ENCODE data around the gene PUS1. TPM values are rescaled to one million over a fixed set of nuclear protein-coding genes. Genes with fewer than 3 reads are reported as not detected.

PUS1 gene
- total and polyA plus RNA-seq, 9 of the 15 experiments (the other 6 are each of a cell fraction or from before 2014, with no cell fraction given), result 1.9 to 90.8 (median 30.0) TPM

DNA sequence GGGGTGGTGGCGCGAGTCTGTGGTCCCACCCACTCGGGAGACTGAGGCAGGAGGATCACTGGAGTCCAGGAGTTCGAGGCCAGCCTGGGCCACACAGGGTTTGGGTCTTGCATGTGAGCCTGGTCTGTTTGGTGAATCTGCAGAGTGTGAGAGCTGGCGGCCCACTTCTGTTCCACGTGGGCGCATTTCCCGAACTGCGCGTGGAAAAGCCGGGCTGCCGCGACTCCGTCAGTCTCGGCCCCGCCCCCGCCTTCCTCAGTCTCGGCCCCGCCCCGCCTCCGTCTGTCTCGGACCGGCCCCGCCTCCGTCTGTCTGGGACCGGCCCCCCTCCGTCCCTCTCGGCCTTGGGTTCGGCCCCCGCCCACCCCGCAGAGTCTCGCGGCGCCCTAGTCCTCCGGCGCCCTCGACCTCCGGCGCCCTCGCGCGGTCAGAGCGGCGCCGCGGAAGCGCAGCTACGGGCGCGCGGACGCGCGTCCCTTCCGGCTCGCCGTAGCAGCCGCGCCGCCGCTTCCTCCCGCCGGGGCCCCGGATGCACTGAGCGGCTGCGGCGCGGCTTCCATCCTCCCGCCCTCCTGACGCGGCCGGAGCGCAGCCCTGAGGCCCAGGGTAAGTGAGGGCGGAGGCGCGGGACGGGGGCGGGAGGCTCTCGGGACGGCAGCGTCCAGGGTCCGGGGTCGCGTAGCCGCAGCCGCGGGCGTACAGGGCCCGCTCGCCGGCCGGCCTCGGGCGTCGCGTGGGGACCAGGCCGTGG lies 20.5 kb downstream of the PUS1 start, which contains the start of gene EP400 (continued):
- TF ChIP-seq PTTG1 (tag; IDR thresholded peaks at IDR 0.05; ENCODE audit: low read depth) (no peak), ZFP36 (IDR thresholded peaks at IDR 0.05; ENCODE audit: low read depth, low read length, partially characterized antibody) (no peak), E2F3 (CRISPR knock-in tag; IDR thresholded peaks at IDR 0.05) (peak; percentile 89), EZH2 (IDR thresholded peaks at IDR 0.05; ENCODE audit: borderline replicate concordance, low read depth, low read length) (no peak), BHLHE40 (IDR thresholded peaks at IDR 0.05; ENCODE audit: low read length) (0 out of 2 replicates have a peak, but pooled peaks have one; percentile 1), NFIX (CRISPR knock-in tag; IDR thresholded peaks at IDR 0.05; ENCODE audit: low read depth) (no peak), ZBTB17 (CRISPR knock-in tag; IDR thresholded peaks at IDR 0.05) (no peak), TRIM28 (IDR thresholded peaks at IDR 0.05) (no peak), MYNN (IDR thresholded peaks at IDR 0.05) (no peak), MYNN (CRISPR knock-in tag; IDR thresholded peaks at IDR 0.05) (no peak), NEUROD1 (IDR thresholded peaks at IDR 0.05; ENCODE audit: borderline replicate concordance, low read depth, low read length, partially characterized antibody) (no peak), NFATC3 (IDR thresholded peaks at IDR 0.05) (no peak), KDM5B (IDR thresholded peaks at IDR 0.05; ENCODE audit: insufficient replicate concordance, low read depth, low read length) (peak; percentile 44), PHF8 (IDR thresholded peaks at IDR 0.05; ENCODE audit: borderline replicate concordance, low read length) (peak; percentile 92; the same call in 1 of the 2 replicates), ZNF507 (tag; conservative IDR thresholded peaks at IDR 0.05) (no peak), MTA1 (IDR thresholded peaks at IDR 0.05; ENCODE audit: borderline replicate concordance) (no peak), MAFG (tag; conservative IDR thresholded peaks at IDR 0.05) (no peak), CBX2 (IDR thresholded peaks at IDR 0.05; ENCODE audit: insufficient read depth, low read length, poor library complexity, severe bottlenecking) (no peak), POLR2B (IDR thresholded peaks at IDR 0.05; ENCODE audit: low read depth, partially characterized antibody) (no peak), EHMT2 (IDR thresholded peaks at IDR 0.05) (no peak)
- TF ChIP-seq, protein P1, sequence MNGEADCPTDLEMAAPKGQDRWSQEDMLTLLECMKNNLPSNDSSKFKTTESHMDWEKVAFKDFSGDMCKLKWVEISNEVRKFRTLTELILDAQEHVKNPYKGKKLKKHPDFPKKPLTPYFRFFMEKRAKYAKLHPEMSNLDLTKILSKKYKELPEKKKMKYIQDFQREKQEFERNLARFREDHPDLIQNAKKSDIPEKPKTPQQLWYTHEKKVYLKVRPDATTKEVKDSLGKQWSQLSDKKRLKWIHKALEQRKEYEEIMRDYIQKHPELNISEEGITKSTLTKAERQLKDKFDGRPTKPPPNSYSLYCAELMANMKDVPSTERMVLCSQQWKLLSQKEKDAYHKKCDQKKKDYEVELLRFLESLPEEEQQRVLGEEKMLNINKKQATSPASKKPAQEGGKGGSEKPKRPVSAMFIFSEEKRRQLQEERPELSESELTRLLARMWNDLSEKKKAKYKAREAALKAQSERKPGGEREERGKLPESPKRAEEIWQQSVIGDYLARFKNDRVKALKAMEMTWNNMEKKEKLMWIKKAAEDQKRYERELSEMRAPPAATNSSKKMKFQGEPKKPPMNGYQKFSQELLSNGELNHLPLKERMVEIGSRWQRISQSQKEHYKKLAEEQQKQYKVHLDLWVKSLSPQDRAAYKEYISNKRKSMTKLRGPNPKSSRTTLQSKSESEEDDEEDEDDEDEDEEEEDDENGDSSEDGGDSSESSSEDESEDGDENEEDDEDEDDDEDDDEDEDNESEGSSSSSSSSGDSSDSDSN (IDR thresholded peaks at IDR 0.05; ENCODE audit: borderline replicate concordance in 1 of 2, low read depth in 2 of 2, low read length in 2 of 2), result peak; percentile 52 to 60; a peak in 2 of 4 replicates
- TF ChIP-seq, protein P2, sequence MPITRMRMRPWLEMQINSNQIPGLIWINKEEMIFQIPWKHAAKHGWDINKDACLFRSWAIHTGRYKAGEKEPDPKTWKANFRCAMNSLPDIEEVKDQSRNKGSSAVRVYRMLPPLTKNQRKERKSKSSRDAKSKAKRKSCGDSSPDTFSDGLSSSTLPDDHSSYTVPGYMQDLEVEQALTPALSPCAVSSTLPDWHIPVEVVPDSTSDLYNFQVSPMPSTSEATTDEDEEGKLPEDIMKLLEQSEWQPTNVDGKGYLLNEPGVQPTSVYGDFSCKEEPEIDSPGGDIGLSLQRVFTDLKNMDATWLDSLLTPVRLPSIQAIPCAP (CRISPR knock-in tag; IDR thresholded peaks at IDR 0.05; ENCODE audit: borderline replicate concordance), result no peak
- TF ChIP-seq, protein P3, sequence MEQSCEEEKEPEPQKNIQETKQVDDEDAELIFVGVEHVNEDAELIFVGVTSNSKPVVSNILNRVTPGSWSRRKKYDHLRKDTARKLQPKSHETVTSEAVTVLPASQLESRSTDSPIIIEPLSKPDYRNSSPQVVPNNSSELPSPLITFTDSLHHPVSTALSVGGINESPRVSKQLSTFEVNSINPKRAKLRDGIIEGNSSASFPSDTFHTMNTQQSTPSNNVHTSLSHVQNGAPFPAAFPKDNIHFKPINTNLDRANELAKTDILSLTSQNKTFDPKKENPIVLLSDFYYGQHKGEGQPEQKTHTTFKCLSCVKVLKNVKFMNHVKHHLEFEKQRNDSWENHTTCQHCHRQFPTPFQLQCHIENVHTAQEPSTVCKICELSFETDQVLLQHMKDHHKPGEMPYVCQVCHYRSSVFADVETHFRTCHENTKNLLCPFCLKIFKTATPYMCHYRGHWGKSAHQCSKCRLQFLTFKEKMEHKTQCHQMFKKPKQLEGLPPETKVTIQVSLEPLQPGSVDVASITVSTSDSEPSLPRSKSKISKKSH (CRISPR knock-in tag; IDR thresholded peaks at IDR 0.05), result no peak
